GM12878 (cell line): ENCODE results near the gene PLAC9. TPM values are rescaled to one million over a fixed set of nuclear protein-coding genes. Genes with fewer than 3 reads are reported as not detected.

Experiments
- ATAC-seq: fragments of 200-7000 bp; cut with Tn5 transposase; 3 replicates; pipeline ENCODE4 v1.9.1; 2020; ENCODE audit warnings: mild to moderate bottlenecking, moderate library complexity
- BruUV-seq: library from RNA; stranded (reverse); fragments of 400-500 nt; replicated peaks from 2 replicates; lab custom pipeline; 2021; lab: Mats Ljungman, UMichigan
- CTCF ChIA-PET: fragments of 300-600 bp; sonication (Branson Sonifier 250); formaldehyde crosslinking; extraction: SDS; loops from one replicate; lab custom pipeline; 2021; ENCODE audit warnings: inconsistent platforms; lab: Yijun Ruan, JAX
- POLR2A ChIA-PET: fragments of 350-600 bp; formaldehyde crosslinking; extraction: SDS; loops from one replicate; lab custom pipeline; 2021; ENCODE audit warnings: inconsistent platforms; lab: Charles Lee
- RAD21 ChIA-PET: fragments of 300-600 bp; sonication (Branson Sonifier 250); formaldehyde crosslinking; loops from one replicate; lab custom pipeline; 2023; ENCODE audit warnings: antibody characterized with exemption; ENCODE audit not compliant: unreplicated experiment; lab: Charles Lee
- SMC1A ChIA-PET: fragments of 300-600 bp; sonication (Branson Sonifier 250); formaldehyde crosslinking; loops from one replicate; lab custom pipeline; 2023; ENCODE audit not compliant: unreplicated experiment, uncharacterized antibody; lab: Charles Lee
- DNase-seq: peaks from one replicate; pipeline ENCODE4 v3.0.0-alpha.2; 2011; ENCODE audit warnings: low read depth, low spot score
- FAIRE-seq: peaks from 3 replicates; lab custom pipeline; 2011; peaks lifted over from hg19 to GRCh38; lab: Jason Lieb, UNC
- H2AFZ ChIP-seq: 2 replicates; pipeline ENCODE4 v1.6.0; 2011; ENCODE audit warnings: low read depth, low read length, control low read depth; ENCODE audit not compliant: control insufficient read depth
- H3K27ac ChIP-seq: 2 replicates; pipeline ENCODE4 v1.5.1; 2011; ENCODE audit warnings: control low read depth; ENCODE audit not compliant: control insufficient read depth, insufficient read depth
- H3K27me3 ChIP-seq, 2 experiments: replicated peaks in 1 of 2; 2 replicates each; pipeline versions ENCODE4 v1.6.0 to v1.6.1; 2011; ENCODE audit warnings: low read length in 1 of 2; ENCODE audit not compliant: control insufficient read depth in 2 of 2, insufficient read depth in 2 of 2
- H3K36me3 ChIP-seq, 2 experiments: 2 replicates each; pipeline ENCODE4 v1.5.1; 2011; ENCODE audit warnings: low read length in 1 of 2; ENCODE audit not compliant: control insufficient read depth in 2 of 2, insufficient read depth in 2 of 2
- H3K4me1 ChIP-seq: 2 replicates; pipeline ENCODE4 v1.6.1; 2011; ENCODE audit warnings: mild to moderate bottlenecking, low read length, moderate library complexity, mixed read lengths; ENCODE audit not compliant: control insufficient read depth, insufficient read depth
- H3K4me2 ChIP-seq: 2 replicates; pipeline ENCODE4 v1.6.0; 2011; ENCODE audit warnings: control low read depth; ENCODE audit not compliant: control insufficient read depth, insufficient read depth
- H3K4me3 ChIP-seq: fragments of 200-600 bp; sonication (generic); 2 replicates; pipeline ENCODE4 v1.5.1; 2016
- H3K79me2 ChIP-seq: 2 replicates; pipeline ENCODE4 v1.6.0; 2011; ENCODE audit warnings: low read length; ENCODE audit not compliant: control insufficient read depth, insufficient read depth
- H3K9ac ChIP-seq: 2 replicates; pipeline ENCODE4 v1.8.0; 2011; ENCODE audit warnings: low read length, control low read depth, mixed read lengths; ENCODE audit not compliant: control insufficient read depth, insufficient read depth
- H3K9me3 ChIP-seq: replicated peaks from 3 replicates; pipeline ENCODE4 v1.5.1; 2011; ENCODE audit warnings: mild to moderate bottlenecking, low read length; ENCODE audit not compliant: control insufficient read depth, insufficient read depth
- H4K20me1 ChIP-seq: 2 replicates; pipeline ENCODE4 v1.6.0; 2011; ENCODE audit not compliant: control insufficient read depth, insufficient read depth
- PML ChIP-seq: IDR thresholded peaks from 2 replicates; pipeline ENCODE4 v1.6.1; 2012; ENCODE audit warnings: low read length, inconsistent platforms
- SMAD1 ChIP-seq: fragments of 450-650 bp; IDR thresholded peaks from 2 replicates; pipeline ENCODE4 v1.6.1; 2018; ENCODE audit warnings: mild to moderate bottlenecking, low read depth; ENCODE audit not compliant: partially characterized antibody
- SMAD5 ChIP-seq: IDR thresholded peaks from 2 replicates; pipeline ENCODE4 v1.6.1; 2016; ENCODE audit warnings: antibody characterized with exemption, low read depth
- TBL1XR1 ChIP-seq: IDR thresholded peaks from 2 replicates; pipeline ENCODE4 v1.6.1; 2012; ENCODE audit warnings: low read depth, low read length, improper control_type of control experiment
- YY1 ChIP-seq: IDR thresholded peaks from 2 replicates; pipeline ENCODE4 v1.6.1; 2011; ENCODE audit warnings: low read depth, mild to moderate bottlenecking, low read length
- ZNF207 ChIP-seq: fragments of 450-650 bp; IDR thresholded peaks from 2 replicates; pipeline ENCODE4 v1.6.1; 2014; ENCODE audit warnings: antibody characterized with exemption, mild to moderate bottlenecking, borderline replicate concordance
- WGBS: methylation state at CpG from one replicate; pipeline ENCODE4 v1.1.6; 2016; ENCODE audit warnings: low lambda C conversion rate; ENCODE audit not compliant: insufficient replicate concordance, insufficient coverage; ENCODE audit errors: missing lambda C conversion rate; 5-methylcytosine and 5-hydroxymethylcytosine counted together
- in situ Hi-C: fragments of 300-500 bp; cut with MboI; formaldehyde crosslinking; loops from 9 replicates; pipeline ENCODE4 v1.14.3; 2018; ENCODE audit warnings: mixed read lengths
- intact Hi-C: fragments of 100-400 bp; cut with micrococcal nuclease; formaldehyde crosslinking; loops from one replicate; pipeline ENCODE4 v1.14.2; 2022; ENCODE audit not compliant: unreplicated experiment
- polyA plus RNA-seq, 11 experiments: library from polyadenylated mRNA; depleted of rRNA in 4 of 11; unstranded in 6 of 11; stranded (reverse) in 5 of 11; fragments of >200 nt; fragmentation: Nextera tagmentation in 4 of 11; fragmentation: Illumina TruSeq in 1 of 11; extraction: Ambion mirVana in 4 of 11; extraction: Trizol in 1 of 11; gene quantifications; 1 replicate in 1 of 11; 2 replicates in 10 of 11; pipeline versions ENCODE4 v1.2.1 to v1.2.3, GENCODE V29; 2011 to 2016; ENCODE audit warnings: inconsistent platforms in 2 of 11, missing spikeins in 2 of 11, low read depth in 1 of 11
- total RNA-seq, 4 experiments: library from RNA; depleted of rRNA in 3 of 4; stranded (reverse); fragments of >200 nt in 3 of 4; fragmentation: Illumina TruSeq in 1 of 4; extraction: Trizol in 1 of 4; gene quantifications; 2 replicates each; pipeline versions ENCODE4 v1.2.1 to v1.2.3, GENCODE V29; 2013 to 2021
- TF ChIP-seq, protein P1 (sequence below): fragments of 150-350 bp; IDR thresholded peaks from 2 replicates; pipeline ENCODE4 v1.6.1; 2014; ENCODE audit warnings: mild to moderate bottlenecking, low read depth, low read length

PLAC9 gene
- total and polyA plus RNA-seq, 10 of the 15 experiments (the other 5 are each of a cell fraction or from before 2014, with no cell fraction given) = not detected

DNA sequence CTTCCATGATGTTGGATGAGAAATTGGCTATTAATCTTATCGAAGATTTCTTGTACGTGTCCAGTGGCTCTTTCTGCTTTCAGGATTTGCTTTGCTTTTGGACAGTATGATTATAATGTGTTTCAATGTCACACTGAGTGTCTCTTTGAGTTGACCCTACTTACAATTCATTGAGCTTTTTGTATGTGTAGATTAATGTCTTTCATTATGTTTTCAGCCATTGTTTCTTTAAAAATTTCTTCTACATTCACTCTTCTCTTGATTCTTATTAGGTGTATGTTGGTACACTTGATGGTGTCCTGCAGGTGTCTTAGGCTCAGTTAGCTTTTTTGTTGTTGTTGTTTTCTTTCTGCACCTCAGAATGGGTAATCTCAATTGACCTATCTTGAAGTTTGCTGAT lies 16.6 kb downstream of the PLAC9 start:
- CTCF ChIA-PET = interaction anchor here (0.9 to 3.1 kb wide), 4 partner anchors 55 to 75 kb away, joined by 3 to 13 read pairs (median 6); no protein-coding TSS in a partner anchor
- ATAC-seq = no peak
- POLR2A ChIA-PET = no interaction called here
- H3K4me2 ChIP-seq = no peak overlapping the region
- no peak for FAIRE-seq
- no peak overlapping the region for H3K27ac ChIP-seq
- no peaks in the 10 kb centered on the region for H3K27me3 ChIP-seq
- no peaks in the 10 kb centered on the region for H3K9me3 ChIP-seq
- H3K4me1 ChIP-seq = peaks cover 4% of the 10 kb centered on the region; the same call in 1 of the 2 replicates
- RAD21 ChIA-PET = interaction anchor here (0.9 kb wide), 1 partner anchor 74 kb away, joined by 4 read pairs; no protein-coding TSS in a partner anchor
- no peak overlapping the region for H2AFZ ChIP-seq
- intact Hi-C loops = no loop called here
- SMC1A ChIA-PET = interaction anchor here (1.3 to 1.6 kb wide), 2 partner anchors 55 to 74 kb away, joined by 4 read pairs; no protein-coding TSS in a partner anchor
- no peak for DNase-seq
- no peak overlapping the region for H3K9ac ChIP-seq
- H3K36me3 ChIP-seq = no peaks in the 10 kb centered on the region; a peak in 2 of 4 replicates
- H3K79me2 ChIP-seq = no peaks in the 10 kb centered on the region
- TSS peak; percentile 33 for BruUV-seq
- TF ChIP-seq SMAD1 (no peak), PML (no peak), YY1 (no peak), TBL1XR1 (no peak), ZNF207 (no peak), SMAD5 (no peak)
- TF ChIP-seq, protein P1, sequence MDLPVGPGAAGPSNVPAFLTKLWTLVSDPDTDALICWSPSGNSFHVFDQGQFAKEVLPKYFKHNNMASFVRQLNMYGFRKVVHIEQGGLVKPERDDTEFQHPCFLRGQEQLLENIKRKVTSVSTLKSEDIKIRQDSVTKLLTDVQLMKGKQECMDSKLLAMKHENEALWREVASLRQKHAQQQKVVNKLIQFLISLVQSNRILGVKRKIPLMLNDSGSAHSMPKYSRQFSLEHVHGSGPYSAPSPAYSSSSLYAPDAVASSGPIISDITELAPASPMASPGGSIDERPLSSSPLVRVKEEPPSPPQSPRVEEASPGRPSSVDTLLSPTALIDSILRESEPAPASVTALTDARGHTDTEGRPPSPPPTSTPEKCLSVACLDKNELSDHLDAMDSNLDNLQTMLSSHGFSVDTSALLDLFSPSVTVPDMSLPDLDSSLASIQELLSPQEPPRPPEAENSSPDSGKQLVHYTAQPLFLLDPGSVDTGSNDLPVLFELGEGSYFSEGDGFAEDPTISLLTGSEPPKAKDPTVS = no peak
- no peak overlapping the region for H3K4me3 ChIP-seq
- in situ Hi-C loops = no loop called here
- 94% methylated on average over 2 of the region's 2 CpGs for WGBS
- no peaks in the 10 kb centered on the region for H4K20me1 ChIP-seq
